ENCODE results near the gene SCFD2.

DNA sequence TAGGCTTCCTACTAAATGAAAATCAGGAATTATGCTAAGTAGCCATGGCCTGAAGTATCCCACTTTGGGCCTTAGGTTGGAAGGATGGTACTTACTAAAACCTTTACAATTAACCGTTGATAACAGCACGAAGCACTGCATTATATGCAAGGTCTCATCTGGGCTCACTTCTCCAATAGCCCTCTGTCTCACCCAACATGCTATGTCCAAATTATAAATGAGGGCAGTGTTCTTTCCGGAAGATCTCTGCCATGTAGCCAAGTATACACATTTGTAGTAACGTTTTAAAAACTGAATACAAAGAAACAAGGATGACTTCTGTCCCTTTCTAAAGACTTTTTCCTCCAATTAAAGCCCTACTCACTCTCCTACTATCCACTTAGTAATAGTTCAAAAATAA is 51.6 kb downstream of the SCFD2 start:
- TF ChIP-seq CTCF (IDR thresholded peaks at IDR 0.05; ENCODE audit: low read depth, low read length) (no peak), EZH2phosphoT487 (IDR thresholded peaks at IDR 0.05; ENCODE audit: low read depth) (no peak)
